IPS DF 4.7 (cell line): ENCODE measurements around the gene MAD2L1.

Experiments used
- DNase-seq: peaks from one replicate; pipeline ENCODE4 v3.0.0-alpha.2; 2013; ENCODE audit warnings: low spot score; ENCODE audit errors: extremely low read depth

The MAD2L1 gene

DNA sequence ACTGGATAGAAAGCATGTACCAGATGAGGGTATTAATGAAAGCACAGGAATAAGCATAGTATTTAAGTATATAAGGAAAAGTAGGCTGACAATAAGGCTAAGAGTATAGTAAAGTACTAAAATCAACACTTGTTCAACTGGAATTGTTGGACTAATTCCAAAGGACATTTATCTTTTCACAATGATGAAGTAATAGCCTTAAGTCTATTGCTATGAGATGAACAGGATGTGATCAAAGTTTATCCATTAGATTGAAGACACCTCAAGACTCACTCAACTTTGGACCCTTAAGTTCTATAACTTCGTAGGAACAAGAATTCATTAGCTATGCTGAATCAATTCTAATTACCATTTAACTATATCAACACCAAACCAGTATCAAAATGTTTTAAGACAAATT is 7.6 kb downstream of the MAD2L1 start:
- no peak for DNase-seq

DNA sequence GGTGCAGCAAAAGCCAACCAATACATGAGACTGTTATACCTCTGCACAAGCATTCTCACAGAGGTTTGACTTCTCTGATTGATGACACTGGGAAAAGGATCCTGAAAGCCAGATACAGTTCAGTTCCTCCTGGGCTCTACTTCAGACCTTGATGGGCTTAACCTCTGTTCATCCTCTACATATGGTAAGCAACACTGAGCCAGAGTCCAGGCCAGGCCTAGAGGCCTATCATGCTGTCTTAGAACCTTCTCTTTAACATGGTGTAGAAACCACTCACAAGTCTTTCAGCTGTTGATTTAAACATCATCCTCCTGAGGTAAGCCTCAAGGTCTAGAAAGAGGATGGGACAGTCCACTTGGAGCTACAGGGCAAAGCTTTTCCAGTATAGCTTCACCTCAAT is 9.2 kb downstream of the MAD2L1 start:
- DNase-seq, result no peak

DNA sequence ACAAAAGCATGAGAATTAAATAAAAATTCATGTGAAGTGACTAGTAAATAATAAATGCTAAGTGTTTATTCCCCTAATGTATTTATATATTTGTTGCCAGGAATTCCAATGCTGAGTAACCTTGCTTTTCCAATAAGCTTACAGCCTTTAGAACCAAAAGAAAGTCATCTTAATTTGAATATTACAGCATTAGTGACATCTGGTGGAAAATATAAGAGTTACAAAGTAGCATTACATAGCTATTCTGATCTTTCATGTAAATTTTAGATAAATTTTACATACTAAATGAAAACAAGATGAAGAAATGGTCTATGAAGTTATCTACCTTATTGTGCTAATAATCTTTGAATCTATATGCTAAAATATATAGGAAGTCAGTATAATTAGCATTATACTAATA is 10.4 kb downstream of the MAD2L1 start:
- DNase-seq, result no peak

DNA sequence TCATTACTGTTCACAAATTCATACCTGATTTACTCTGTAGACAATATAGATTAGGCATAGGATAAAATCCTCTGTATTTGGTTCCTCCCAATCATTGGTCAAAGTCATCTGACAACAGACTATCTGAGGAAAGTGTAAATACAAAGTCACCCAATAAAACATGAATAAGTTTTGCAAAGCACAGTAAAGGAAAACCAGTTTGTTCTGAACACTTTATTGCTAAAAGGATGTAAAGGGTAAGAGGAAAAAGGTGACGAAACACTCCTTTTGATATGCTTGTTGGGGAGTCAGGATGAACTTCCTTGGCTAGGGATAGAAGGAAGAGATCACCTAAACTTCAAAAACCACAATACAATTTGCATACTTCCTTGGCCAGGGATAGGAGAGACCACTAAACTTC is 10.9 kb downstream of the MAD2L1 start:
- no peak for DNase-seq

DNA sequence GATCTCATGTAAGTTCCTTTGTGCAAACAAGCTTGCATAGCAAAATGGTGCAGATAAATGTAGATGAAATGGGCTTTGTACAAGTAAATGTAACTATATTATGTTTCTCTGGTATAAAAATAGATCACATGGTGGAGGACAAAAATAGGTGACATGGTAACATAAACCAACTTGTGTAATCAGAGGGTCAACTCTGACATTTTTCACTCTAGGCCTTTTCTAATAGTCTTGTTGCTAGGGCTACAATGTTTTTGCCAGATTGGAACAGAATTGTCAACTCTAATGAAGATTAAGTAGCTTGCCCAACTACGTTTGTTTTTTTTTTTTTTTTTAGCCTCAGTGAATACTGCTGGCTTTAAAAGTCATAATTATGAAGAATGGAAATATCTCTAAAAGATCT is 11.5 kb downstream of the MAD2L1 start:
- DNase-seq, result no peak

DNA sequence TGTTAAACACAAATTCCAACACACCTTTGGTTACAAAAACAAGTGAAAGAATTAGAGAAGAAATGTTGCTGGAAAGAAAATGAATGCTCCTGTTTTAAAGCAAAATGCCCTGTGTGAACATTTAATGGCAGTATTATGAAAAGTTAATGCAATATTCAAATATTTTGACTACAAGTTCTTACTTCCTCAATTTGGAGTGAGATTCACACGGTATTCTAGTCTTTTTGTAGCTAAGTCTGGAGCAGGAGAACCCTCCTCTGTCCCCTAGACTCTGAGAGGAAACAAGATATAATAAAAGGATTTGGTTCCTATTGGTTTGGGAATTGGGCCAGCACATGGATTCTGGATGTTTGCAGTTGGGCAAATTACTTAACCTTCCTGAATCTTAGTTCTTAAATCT is 12.7 kb downstream of the MAD2L1 start:
- DNase-seq, result no peak

DNA sequence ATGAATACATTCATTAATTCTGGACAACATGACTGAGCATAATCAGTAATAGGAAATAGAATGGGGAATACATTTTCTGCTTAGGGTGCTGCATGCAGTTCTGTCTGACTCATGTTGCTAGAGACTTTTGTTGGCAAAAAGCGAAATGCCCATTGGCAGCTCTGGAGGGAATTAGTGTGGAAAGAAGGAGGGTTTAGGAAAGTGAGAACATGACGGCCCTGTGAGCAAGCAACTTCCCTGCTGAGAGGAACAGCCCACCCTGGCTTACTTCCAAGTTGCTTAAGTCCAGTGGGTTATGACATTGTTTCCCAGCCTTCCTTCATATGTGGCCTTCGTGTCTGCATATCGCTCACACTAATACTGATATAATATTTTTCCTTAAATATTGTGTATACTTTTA is 13.8 kb downstream of the MAD2L1 start:
- DNase-seq, result no peak

DNA sequence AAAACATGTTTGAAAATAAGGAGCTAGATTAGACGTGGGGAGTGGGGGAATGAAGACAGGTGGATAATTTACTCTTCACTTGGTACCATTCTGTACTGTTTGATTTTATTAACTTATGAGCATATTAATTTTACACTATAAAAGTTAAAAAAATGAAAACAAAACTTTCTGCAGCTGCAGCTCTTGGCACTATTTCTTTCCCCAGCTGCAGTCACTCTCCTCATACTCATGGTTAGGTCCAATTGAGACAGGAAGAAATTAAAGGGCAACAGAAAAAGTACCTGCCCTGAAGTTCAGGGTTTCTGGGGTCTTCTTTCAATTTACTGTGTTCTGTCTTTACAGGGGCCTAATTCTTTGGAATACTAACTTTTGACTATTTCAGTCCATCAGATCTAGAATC is 15.4 kb downstream of the MAD2L1 start:
- no peak for DNase-seq

DNA sequence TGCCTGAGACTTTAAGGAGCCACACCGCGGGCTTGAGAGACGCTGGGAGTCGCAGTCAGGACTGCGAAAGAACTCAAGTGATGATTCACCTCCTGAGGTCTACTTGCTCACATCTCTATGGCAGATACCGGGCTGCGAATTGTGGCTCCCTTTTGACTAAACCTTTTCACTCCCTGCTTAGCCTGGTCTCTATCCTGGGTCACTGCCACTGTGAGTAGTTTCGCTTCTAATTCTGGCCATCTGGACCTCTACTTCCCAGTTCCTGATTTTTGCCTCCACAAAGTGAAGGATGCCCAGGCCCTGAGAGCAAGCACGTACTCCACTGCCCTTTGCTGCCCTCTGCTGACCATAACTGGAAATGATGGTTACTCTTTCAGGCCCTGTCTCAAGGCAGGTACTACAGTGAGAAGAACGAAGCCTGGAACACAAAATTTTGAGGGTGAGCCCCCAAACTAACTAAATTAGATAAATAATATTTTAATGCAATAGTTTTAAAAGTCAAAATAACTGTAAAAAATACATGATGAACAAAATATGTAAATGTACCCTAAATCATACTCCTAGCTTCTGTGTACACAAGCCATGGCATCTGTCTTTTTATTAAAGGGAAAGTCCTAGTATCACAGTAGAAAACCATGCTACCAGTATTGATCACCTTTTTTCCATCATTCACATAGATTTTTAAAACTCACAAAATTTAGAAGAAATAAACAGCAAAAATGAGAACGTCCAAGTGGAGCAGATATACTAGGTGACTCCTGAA is 16.7 kb downstream of the MAD2L1 start:
- DNase-seq, result peak; percentile 81

DNA sequence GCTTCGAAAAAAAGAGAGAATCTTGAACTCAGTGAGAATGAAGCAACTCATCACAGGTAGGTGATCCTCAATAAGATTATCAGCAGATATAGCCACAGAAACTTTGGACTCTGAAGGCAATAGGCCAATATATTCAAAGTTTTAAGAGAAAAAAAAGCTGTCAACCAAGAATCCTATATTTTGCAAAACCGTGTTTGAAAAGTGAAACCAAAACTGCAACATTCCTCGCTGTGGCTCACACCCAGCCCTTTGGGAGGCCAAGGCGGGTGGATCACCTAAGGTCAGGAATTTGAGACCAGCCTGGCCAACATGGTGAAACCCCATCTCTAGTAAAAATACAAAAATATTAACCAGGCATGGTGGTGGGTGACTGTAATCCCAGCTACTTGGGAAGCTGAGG is 22.8 kb downstream of the MAD2L1 start:
- DNase-seq, result no peak

DNA sequence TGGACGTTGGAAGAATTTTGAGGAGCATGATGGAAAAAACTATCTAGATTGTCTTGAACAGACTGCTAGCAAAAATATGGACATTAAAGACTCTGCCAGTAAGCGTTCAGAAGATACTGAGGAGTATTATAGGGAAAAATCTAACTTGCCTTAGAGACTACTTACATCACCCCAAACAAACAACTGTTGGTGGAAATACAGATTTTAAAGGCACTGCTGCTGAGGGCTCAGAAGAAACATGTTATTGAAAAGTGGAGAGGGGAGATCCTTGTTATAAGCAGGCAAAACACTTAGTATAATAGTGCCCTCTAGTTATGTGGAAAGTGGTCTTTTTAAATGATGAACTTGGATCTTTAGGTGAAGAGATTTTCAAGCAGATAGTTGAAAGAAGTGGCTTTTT is 29.2 kb downstream of the MAD2L1 start:
- DNase-seq, result no peak

DNA sequence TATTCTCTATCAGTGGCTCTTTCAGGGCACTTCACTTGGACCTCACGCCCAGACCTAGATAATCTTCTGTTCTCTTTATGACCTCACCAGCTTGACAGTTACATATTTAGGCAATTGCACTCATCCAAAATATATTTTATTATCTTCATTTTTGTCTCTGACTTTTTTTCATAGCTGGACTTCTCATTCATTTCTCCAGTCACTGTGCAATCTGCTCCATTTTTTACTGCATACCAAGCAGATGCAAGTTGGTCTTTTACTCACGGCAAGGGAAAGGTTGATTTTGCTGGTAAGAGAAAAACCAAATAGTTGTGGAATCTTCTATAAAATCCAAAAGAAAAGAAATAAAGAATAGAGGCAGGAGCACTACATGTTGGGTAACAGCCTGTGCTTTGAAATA is 31.7 kb downstream of the MAD2L1 start:
- no peak for DNase-seq

DNA sequence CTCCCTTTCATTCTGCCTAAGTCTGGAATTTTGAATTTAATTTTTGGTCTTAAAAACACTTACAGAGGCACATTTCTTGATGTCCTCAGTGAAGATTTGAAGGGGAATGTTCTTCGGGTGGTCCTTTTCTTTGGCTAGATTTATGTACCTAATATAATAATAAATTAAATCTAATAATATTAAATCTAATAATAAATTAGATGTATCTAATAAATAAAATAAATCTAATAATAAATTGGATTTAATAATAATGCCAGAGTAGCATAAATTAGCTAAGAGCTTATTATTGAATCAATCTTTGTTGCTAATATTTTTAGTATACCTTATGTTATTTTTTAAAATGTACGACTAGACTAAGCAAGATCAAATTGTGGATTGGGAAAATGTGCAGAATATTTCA is 39.8 kb downstream of the MAD2L1 start:
- DNase-seq, result no peak

DNA sequence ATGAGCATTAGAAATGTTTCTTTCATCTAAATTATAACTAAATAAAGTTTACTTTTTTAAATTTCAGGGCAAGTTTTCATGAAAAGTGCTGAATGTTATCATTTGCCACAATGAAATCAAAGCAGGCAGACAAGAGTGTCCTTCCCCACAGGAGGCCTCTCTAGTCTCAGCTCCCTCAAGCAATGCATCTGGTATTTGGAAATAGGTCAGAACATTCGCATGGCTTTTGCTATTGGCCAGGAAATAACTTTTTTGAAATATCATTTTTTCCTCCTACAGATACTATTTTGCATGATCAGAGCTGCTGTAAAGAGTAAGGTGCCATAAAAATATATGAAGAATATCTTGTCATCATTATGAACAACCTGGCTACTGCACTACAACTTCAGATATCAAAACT is 41.1 kb downstream of the MAD2L1 start:
- no peak for DNase-seq

DNA sequence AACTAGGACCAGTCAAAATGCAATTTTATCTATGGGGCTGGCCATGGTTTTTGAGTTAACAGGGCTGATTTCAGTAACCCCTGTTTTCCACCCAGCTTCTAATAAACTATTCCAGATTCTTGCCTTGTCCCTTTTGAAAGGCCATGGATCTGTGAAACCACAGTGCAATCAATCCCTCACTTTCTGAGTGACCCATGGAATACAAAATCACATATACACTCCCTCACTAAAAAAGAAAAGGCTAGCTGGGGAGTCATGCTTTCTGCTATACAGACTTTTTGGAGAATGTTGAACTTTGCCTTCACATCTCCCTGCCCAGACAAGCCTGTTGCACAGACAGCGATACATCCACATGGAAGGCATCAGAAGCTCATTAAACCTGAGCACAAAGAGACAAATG is 47.9 kb downstream of the MAD2L1 start:
- DNase-seq, result no peak

DNA sequence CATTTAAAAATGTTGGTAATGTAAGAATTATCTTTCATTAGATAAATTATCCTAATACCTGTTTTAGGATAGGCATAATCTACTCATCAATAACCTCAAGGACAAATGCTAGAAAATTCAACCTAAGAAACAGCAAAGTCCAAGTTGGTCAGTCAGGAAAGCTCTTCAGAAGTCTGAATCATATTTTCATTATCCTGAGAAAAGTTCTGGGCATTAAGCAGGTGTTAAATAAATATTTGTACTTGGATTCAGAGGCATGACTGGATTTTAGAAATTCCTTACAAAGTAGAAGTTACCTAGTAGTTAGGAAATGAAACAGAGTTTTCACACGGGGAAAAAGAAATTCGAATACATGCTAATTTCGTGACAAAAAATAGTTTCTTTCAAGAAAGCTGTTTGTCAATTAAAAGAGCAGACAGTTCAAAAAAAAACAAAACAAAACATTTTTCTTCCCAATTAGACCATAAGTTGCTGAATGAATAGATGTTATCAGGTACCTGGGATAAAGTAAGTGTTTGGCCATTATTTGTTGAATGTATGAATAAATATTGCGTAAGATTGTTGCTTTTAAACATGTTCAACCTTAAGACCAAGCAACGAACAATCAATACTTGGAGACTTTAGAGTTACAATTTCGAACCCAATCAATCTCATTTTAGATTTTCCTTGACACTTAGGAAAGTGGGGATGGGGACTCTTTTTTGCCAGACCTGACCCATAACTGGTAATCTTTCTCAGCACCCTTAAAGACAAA is 48.5 kb downstream of the MAD2L1 start:
- no peak for DNase-seq

DNA sequence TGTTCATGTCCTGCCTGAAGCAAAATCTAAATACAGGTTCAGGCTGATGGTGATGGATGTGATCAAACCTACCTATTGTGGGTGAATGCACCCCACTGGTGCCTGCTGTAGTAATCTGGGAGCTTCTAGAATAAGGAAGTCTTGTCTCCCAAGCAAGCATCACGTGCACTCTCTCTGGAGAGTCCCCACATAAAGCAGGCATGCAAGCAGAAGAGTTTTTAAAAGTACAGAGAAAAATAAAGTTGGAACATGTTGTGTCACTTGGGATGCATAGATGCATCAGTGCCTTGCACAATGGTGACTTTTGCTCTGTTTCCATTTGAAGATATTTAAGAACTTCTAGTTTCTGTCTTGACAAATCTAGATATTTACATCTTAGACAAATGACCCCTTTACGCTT is 54.9 kb downstream of the MAD2L1 start:
- DNase-seq, result no peak

DNA sequence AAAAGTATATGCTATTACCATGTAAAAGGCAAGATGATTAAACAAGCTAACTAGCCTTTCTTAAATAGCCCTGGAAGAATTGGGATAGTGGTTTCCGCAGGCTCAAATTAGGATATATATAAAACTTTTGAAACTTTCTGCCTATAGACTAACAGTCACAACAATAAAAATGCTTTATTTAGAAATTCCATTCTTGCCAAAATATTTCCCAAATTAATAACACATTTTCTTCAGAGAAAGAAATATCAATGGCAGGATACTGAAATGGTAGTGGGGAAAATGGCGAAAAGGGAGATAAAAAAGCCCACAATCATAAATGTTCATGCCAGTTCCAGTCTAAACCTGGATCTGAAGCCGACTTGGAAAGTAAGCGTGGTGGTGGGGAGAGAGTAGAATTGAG is 56.0 kb downstream of the MAD2L1 start:
- no peak for DNase-seq

DNA sequence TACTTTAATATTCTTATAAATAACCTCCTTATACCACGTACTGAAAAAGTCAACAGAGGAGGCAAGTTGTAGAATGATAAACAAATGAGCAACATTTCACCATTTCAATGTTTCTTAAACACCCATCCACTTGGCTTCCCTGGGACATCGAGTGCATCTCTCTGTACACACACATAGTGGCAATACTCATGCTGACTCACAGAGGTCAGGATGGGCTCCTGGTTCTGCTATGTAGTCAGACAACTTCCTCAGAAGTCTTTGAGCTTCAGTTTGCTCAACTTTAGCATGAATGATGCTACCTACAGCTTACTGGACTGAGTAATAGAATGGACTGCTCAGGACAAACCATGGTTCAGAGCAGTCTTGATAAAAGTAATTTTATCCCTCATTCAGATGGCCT is 56.9 kb downstream of the MAD2L1 start:
- DNase-seq, result no peak

DNA sequence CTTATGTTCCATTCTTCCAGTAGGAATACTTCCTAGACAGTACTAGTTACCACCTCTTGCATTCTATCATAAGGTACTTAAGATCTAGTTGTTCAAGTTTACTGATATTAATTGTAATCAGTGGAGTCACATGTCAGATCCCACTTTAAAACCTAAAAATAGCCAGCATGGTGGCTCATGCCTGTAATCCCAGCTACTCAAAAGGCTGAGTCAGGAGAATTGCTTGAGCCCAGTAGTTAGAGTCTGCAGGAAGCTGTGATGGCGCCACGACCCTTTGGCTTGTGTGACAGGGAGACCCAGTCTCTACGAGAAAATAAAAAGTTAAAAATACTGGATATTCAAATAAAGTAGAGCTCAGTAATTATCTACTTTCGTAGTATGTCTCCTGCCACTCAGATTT is 57.7 kb downstream of the MAD2L1 start:
- DNase-seq, result no peak

DNA sequence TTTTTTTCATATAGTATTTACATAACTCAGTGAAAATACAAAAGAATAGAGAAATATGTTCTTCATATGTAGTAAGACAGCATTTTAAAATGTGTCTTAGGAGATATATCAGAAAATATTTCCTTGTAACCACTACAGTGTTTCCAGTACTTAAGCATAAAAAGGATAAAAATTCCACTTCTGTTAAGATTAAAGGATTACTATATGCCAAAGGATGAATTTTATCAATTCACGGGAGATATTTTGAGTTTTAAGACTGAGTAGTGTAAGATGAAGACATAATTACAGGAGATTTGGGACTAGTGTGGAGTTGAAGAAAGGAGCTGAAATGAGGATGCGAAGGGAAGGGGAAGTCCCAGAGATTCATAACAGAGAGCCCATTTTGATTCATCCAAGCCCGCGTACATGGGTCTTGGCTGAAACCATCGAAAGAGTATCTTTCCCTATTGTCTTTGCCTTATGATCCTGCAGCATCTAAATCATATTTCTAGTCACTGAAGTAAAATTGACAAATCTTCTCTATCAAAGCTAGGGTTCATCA is 58.7 kb downstream of the MAD2L1 start:
- no peak for DNase-seq

DNA sequence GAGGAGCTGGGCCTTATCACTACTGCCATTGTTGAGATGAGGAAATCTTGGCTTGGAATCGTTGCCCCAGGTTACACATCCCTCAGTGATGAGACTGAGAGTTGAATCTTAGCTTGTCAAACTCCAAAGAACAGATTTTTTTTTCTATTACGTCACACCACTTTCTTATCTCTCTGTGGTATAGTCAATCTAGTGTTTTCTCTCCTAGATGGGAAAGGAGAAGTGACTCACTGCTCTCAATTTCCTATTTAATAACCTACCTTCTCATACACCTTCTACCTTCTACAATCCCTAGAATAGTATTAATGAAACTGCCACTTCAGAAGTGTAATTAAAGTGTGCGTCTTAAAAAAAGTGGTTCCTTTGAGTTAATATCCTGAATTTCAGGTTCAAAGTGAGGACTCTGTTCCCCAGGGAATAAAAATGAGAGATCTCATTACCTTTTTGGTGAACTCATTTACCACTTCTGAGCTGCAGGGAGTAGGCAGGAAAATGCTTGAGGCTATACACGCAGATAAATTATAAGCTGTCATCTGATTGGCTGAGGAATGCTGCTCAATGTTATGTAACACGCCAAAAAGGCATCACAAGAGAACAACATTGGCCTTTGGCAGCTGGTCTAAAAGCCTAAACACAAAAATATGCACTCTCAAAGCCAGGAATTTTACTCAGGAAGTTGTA is 59.3 kb downstream of the MAD2L1 start:
- DNase-seq, result no peak
